Stomach smooth muscle (tissue), 2 donors: ENCODE results near the gene RPL18A.
"Not testable (repeated sequence)": the region's sequence is repeated elsewhere in the genome, so short reads cannot be mapped to it uniquely, and the experiment has no call there.

Source experiments
- H3K27ac ChIP-seq: one replicate; pipeline ENCODE4 v1.7.0; 2013; ENCODE audit warnings: mild to moderate bottlenecking, low read length, inconsistent platforms
- H3K27me3 ChIP-seq, 2 donors: one replicate each; pipeline ENCODE4 v1.7.0; 2013; ENCODE audit warnings: low read length in 2 of 2; ENCODE audit not compliant: insufficient read depth in 2 of 2, control insufficient read depth in 1 of 2
- H3K36me3 ChIP-seq, 2 donors: one replicate each; pipeline ENCODE4 v1.7.0; 2013; ENCODE audit warnings: low read length in 2 of 2; ENCODE audit not compliant: control insufficient read depth in 2 of 2, insufficient read depth in 2 of 2
- H3K4me1 ChIP-seq: one replicate; pipeline ENCODE4 v1.7.0; 2013; ENCODE audit warnings: low read length; ENCODE audit not compliant: control insufficient read depth, insufficient read depth
- H3K4me3 ChIP-seq, 2 donors: one replicate each; pipeline ENCODE4 v1.7.0; 2013; ENCODE audit warnings: low read length in 2 of 2
- H3K9ac ChIP-seq, 2 donors: one replicate each; pipeline ENCODE4 v1.7.0; 2013; ENCODE audit warnings: low read length in 2 of 2, mild to moderate bottlenecking in 1 of 2
- H3K9me3 ChIP-seq, 2 donors: one replicate each; pipeline ENCODE4 v1.7.0; 2013; ENCODE audit warnings: low read length in 2 of 2; ENCODE audit not compliant: control insufficient read depth in 2 of 2
- donor health status: healthy.
- donor health status: Pancreatic carcinoma.

RPL18A gene

DNA sequence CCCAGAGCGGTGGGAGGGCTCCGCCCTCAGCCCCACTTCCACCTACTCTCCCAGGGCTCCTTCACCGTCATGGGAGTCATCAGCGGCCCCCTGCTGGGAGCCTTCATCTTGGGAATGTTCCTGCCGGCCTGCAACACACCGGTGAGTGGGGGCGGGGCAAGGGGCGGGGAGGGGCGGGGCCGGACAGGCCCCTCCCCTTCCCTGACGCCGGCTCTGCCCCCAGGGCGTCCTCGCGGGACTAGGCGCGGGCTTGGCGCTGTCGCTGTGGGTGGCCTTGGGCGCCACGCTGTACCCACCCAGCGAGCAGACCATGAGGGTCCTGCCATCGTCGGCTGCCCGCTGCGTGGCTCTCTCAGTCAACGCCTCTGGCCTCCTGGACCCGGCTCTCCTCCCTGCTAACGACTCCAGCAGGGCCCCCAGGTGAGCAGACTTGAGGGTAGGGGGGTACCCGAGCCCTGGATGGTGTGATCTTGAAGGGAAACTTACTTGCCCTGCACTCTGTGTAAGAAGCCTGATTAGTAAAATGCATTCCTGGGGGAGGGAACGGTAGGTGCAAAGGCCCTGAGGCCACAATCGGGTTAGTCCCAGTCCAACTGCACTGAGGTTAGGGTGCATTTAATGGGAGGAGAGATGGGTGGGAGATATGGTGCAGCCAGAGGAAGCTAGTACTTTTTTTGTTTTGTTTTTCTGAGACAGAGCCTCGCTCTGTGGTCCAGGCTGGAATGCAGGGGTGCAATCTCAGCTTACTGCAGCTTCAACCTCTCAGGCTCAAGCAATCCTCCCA is 24.1 kb downstream of the RPL18A start:
- Histone ChIP-seq H3K27me3 (peaks cover 0 to 7% of the 10 kb centered on the region in 2 donors), H3K27ac (no peak overlapping the region), H3K4me1 (no peaks in the 10 kb centered on the region), H3K4me3 (no peak overlapping the region), H3K9ac (no peak overlapping the region), H3K36me3 (no peaks in the 10 kb centered on the region), H3K9me3 (no peaks in the 10 kb centered on the region)

GRCh38 chr19:17886515-17886914 is 26.8 kb downstream of the RPL18A start:
- H3K9me3 ChIP-seq = no peaks in the 10 kb centered on the region
- no peak overlapping the region for H3K27ac ChIP-seq
- H3K4me3 ChIP-seq = no peak overlapping the region
- H3K27me3 ChIP-seq = peaks cover 7 to 9% of the 10 kb centered on the region in 2 donors
- H3K9ac ChIP-seq = no peak overlapping the region
- no peaks in the 10 kb centered on the region for H3K4me1 ChIP-seq
- H3K36me3 ChIP-seq = no peaks in the 10 kb centered on the region

- not testable (repeated sequence) for H3K9me3 ChIP-seq, H3K4me3 ChIP-seq, H3K27me3 ChIP-seq, H3K36me3 ChIP-seq, H3K9ac ChIP-seq, H3K4me1 ChIP-seq, H3K27ac ChIP-seq
Measured at GRCh38 chr19:17887221-17887620, 27.5 kb downstream of the RPL18A start.

DNA sequence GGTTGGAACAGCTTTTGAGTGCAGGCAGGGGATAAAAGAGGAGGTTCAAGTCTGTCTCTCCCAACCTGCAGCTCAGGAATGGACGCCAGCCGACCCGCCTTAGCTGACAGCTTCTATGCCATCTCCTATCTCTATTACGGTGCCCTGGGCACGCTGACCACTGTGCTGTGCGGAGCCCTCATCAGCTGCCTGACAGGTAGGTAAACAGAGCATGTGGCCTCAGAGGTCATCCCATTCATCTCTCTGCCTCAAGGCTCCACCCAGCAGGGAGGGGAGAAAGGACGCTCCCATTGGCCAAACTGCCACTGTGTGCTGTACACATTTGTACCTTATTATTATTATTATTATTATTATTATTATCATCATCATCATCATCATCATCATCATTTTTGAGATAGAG is 28.6 kb downstream of the RPL18A start:
- H3K4me1 ChIP-seq = no peaks in the 10 kb centered on the region
- H3K36me3 ChIP-seq = no peaks in the 10 kb centered on the region
- H3K27me3 ChIP-seq = peaks cover 5 to 9% of the 10 kb centered on the region in 2 donors
- no peaks in the 10 kb centered on the region for H3K9me3 ChIP-seq
- no peak overlapping the region for H3K27ac ChIP-seq
- no peak overlapping the region for H3K4me3 ChIP-seq
- no peak overlapping the region for H3K9ac ChIP-seq

- Histone ChIP-seq H3K27me3 (peaks cover 5 to 13% of the 10 kb centered on the region in 2 donors), H3K4me3 (no peak overlapping the region), H3K9me3 (no peaks in the 10 kb centered on the region), H3K9ac (no peak overlapping the region), H3K27ac (no peak overlapping the region), H3K36me3 (no peaks in the 10 kb centered on the region), H3K4me1 (no peaks in the 10 kb centered on the region)
Measured at GRCh38 chr19:17889609-17890214, 30.0 kb downstream of the RPL18A start.

DNA sequence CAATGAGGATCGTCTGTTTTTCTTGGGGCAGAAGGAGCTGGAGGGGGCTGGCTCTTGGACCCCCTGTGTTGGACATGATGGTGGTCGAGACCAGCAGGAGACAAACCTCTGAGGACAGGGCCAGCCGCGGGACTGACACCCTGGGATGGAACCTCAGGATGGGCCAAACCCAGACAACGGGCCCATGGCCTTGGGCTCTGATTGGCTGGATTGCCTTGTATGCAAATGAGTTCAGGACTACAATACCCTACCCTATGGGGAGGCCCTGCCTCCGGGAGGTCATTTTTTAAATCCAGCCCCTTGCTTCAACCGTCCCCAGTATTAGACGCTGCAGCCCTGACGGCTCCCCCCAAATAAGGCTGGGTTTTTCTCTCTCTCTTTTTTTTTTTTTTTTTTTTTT is 34.1 kb downstream of the RPL18A start:
- Histone ChIP-seq H3K27ac (no peak overlapping the region), H3K9me3 (no peaks in the 10 kb centered on the region), H3K4me1 (no peaks in the 10 kb centered on the region), H3K4me3 (no peak overlapping the region), H3K27me3 (peaks cover 0 to 19% of the 10 kb centered on the region in 2 donors), H3K9ac (no peak overlapping the region), H3K36me3 (no peaks in the 10 kb centered on the region)

DNA sequence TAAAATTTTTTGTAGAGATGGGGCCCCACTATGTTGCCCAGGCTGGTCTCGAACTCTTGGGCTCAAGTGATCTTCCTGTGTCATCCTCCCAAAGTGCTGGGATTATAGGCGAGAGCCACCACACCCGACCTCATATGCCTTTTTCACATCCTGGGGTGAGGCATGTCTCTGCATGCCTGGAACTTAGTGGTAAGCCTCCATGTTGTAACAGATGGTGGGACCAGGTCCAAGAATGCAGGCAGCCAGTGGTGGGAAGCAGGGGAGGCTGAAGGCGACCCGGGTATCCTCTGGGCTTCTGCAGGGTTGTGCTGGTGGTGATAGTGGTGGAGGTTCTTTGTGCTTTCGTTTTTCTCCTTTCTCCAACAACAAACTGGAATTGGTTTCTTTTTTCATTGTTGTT is 43.0 kb downstream of the RPL18A start:
- Histone ChIP-seq H3K27me3 (peaks cover 2% of the 10 kb centered on the region in 2 donors), H3K27ac (no peak overlapping the region), H3K4me1 (no peaks in the 10 kb centered on the region), H3K36me3 (no peaks in the 10 kb centered on the region), H3K4me3 (no peak overlapping the region), H3K9me3 (peaks cover 0 to 2% of the 10 kb centered on the region in 2 donors), H3K9ac (no peak overlapping the region)

- H3K27me3 ChIP-seq = no peaks in the 10 kb centered on the region
- peaks cover 0 to 13% of the 10 kb centered on the region in 2 donors for H3K9me3 ChIP-seq
- H3K9ac ChIP-seq = no peak overlapping the region
- no peak overlapping the region for H3K4me3 ChIP-seq
- H3K27ac ChIP-seq = no peak overlapping the region
- H3K36me3 ChIP-seq = no peaks in the 10 kb centered on the region
- H3K4me1 ChIP-seq = no peaks in the 10 kb centered on the region
Measured at GRCh38 chr19:17908244-17908643, 48.5 kb downstream of the RPL18A start.

- Histone ChIP-seq H3K4me1 (no peaks in the 10 kb centered on the region), H3K9me3 (peaks cover 0 to 18% of the 10 kb centered on the region in 2 donors), H3K27ac (no peak overlapping the region)
Measured at GRCh38 chr19:17909003-17909732, 49.5 kb downstream of the RPL18A start.

GRCh38 chr19:17910791-17911360 is 51.2 kb downstream of the RPL18A start:
- Histone ChIP-seq H3K27ac (no peak overlapping the region), H3K4me3 (no peak overlapping the region), H3K36me3 (no peaks in the 10 kb centered on the region), H3K9ac (no peak overlapping the region), H3K4me1 (no peaks in the 10 kb centered on the region), H3K9me3 (peaks cover 0 to 18% of the 10 kb centered on the region in 2 donors), H3K27me3 (peaks cover 0 to 3% of the 10 kb centered on the region in 2 donors)

More at GRCh38 chr19:17909003-17909732, 49.5 kb downstream of the RPL18A start:
- H3K9ac ChIP-seq = no peak overlapping the region
- no peaks in the 10 kb centered on the region for H3K36me3 ChIP-seq
- no peak overlapping the region for H3K4me3 ChIP-seq
- no peaks in the 10 kb centered on the region for H3K27me3 ChIP-seq
